ENCODE results near the gene ADGRG4.

Gene ADGRG4

GRCh38 chrX:136387951-136388502, 87.3 kb downstream of the ADGRG4 start:
- Histone ChIP-seq H3K27me3 (replicated peaks; ENCODE audit: control insufficient read depth, insufficient read depth, low read length) (no peaks in the 10 kb centered on the region), H3K4me3 (replicated peaks; ENCODE audit: low read depth, low read length) (no peak overlapping the region), H3K36me3 (ENCODE audit: control insufficient read depth, insufficient read depth, low read length) (no peaks in the 10 kb centered on the region)
- TF ChIP-seq CTCF (IDR thresholded peaks at IDR 0.05; ENCODE audit: insufficient read depth, low read length, poor library complexity, severe bottlenecking) = no peak
- DNase-seq (ENCODE audit: extremely low read depth, insufficient read length) = no peak

GRCh38 chrX:136390921-136391320, 90.2 kb downstream of the ADGRG4 start:
- no peaks in the 10 kb centered on the region for H3K27me3 ChIP-seq (replicated peaks; ENCODE audit: control insufficient read depth, insufficient read depth, low read length)
- DNase-seq (ENCODE audit: extremely low read depth, insufficient read length) = no peak
- no peak overlapping the region for H3K4me3 ChIP-seq (replicated peaks; ENCODE audit: low read depth, low read length)
- H3K36me3 ChIP-seq (ENCODE audit: control insufficient read depth, insufficient read depth, low read length) = no peaks in the 10 kb centered on the region
- no peak for TF ChIP-seq CTCF (IDR thresholded peaks at IDR 0.05; ENCODE audit: insufficient read depth, low read length, poor library complexity, severe bottlenecking)

- Histone ChIP-seq H3K27me3 (replicated peaks; ENCODE audit: control insufficient read depth, insufficient read depth, low read length) (no peaks in the 10 kb centered on the region), H3K36me3 (ENCODE audit: control insufficient read depth, insufficient read depth, low read length) (no peaks in the 10 kb centered on the region), H3K4me3 (replicated peaks; ENCODE audit: low read depth, low read length) (no peak overlapping the region)
- no peak for TF ChIP-seq CTCF (IDR thresholded peaks at IDR 0.05; ENCODE audit: insufficient read depth, low read length, poor library complexity, severe bottlenecking)
- no peak for DNase-seq (ENCODE audit: extremely low read depth, insufficient read length)
These were observed 94.5 kb downstream of the ADGRG4 start for GRCh38 chrX:136395271-136395670.

GRCh38 chrX:136397001-136397400, 96.2 kb downstream of the ADGRG4 start:
- H3K27me3 ChIP-seq (replicated peaks; ENCODE audit: control insufficient read depth, insufficient read depth, low read length) = no peaks in the 10 kb centered on the region
- no peak for DNase-seq (ENCODE audit: extremely low read depth, insufficient read length)

GRCh38 chrX:136405126-136405525, 104.4 kb downstream of the ADGRG4 start:
- no peak for TF ChIP-seq CTCF (IDR thresholded peaks at IDR 0.05; ENCODE audit: insufficient read depth, low read length, poor library complexity, severe bottlenecking)
- Histone ChIP-seq H3K27me3 (replicated peaks; ENCODE audit: control insufficient read depth, insufficient read depth, low read length) (no peaks in the 10 kb centered on the region), H3K4me3 (replicated peaks; ENCODE audit: low read depth, low read length) (no peak overlapping the region), H3K36me3 (ENCODE audit: control insufficient read depth, insufficient read depth, low read length) (no peaks in the 10 kb centered on the region)
- DNase-seq (ENCODE audit: extremely low read depth, insufficient read length) = no peak

More at GRCh38 chrX:136397001-136397400, 96.2 kb downstream of the ADGRG4 start:
- Histone ChIP-seq H3K4me3 (replicated peaks; ENCODE audit: low read depth, low read length) (no peak overlapping the region), H3K36me3 (ENCODE audit: control insufficient read depth, insufficient read depth, low read length) (no peaks in the 10 kb centered on the region)
- no peak for TF ChIP-seq CTCF (IDR thresholded peaks at IDR 0.05; ENCODE audit: insufficient read depth, low read length, poor library complexity, severe bottlenecking)

GRCh38 chrX:136417806-136418205, 117.0 kb downstream of the ADGRG4 start:
- no peak overlapping the region for H3K4me3 ChIP-seq (replicated peaks; ENCODE audit: low read depth, low read length)
- TF ChIP-seq CTCF (IDR thresholded peaks at IDR 0.05; ENCODE audit: insufficient read depth, low read length, poor library complexity, severe bottlenecking) = no peak
- DNase-seq (ENCODE audit: extremely low read depth, insufficient read length) = no peak
- H3K36me3 ChIP-seq (ENCODE audit: control insufficient read depth, insufficient read depth, low read length) = no peaks in the 10 kb centered on the region
- no peaks in the 10 kb centered on the region for H3K27me3 ChIP-seq (replicated peaks; ENCODE audit: control insufficient read depth, insufficient read depth, low read length)
